ENCODE results near the gene KRT16. TPM values are rescaled to one million over a fixed set of nuclear protein-coding genes. Genes with fewer than 3 reads are reported as not detected.
"Not testable (repeated sequence)": the region's sequence is repeated elsewhere in the genome, so short reads cannot be mapped to it uniquely, and the experiment has no call there.

The KRT16 gene
- total and polyA plus RNA-seq, 2 donors (not counting 3 experiments of a cell fraction or from before 2014, with no cell fraction given), result not detected

DNA sequence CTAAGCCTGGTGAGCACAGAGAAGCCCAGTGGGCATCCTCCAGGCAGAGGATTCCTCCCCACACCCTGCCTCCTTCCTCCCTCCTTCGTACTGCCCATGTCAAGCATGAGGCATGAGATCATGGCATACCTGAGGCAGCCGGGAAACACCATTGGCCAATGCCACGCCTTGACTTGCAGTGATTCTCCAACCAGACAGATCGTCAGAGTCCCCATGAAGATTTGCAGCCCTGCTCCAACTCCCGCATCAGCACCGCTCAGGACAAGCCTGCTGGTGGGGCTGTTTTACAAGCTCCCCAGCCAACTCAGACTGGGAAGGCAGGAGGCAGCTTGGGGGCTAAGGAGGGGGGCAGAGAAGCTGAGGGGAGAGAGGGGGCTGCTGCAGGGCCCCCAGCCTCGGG lies 2.9 kb upstream of the KRT16 start:
- no peak for FAIRE-seq
- CTCF ChIA-PET, result no interaction called here

DNA sequence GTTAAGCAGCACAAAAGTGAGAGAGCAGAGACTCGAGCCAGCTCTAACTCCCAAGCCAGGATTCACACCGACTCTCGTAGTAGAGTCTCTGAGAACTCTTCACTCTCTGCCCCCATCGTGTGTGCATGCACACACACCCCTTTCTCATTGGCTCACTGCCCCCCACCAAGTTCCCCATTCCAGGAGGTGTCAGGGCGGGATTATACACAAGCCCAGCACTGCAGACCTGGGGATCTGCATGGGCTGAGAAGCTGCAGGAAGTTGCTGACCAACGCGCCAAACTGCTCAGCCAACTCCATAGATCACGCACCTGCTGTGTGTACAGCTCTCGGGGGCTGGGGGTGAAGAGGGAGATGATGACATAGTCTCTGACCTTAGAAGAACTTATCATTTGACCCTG lies 2.2 kb upstream of the KRT16 start:
- H3K9me1 ChIP-seq (replicated peaks; ENCODE audit: control insufficient read depth, extremely low read depth, insufficient read depth, low read length); H3K4me2 ChIP-seq (ENCODE audit: insufficient read depth, low read length); intact Hi-C loops (cut with micrococcal nuclease); BruUV-seq (replicated peaks); H4K20me1 ChIP-seq (replicated peaks; ENCODE audit: control insufficient read depth, extremely low read depth, insufficient read depth, low read length); dilution Hi-C loops (cut with MboI; ENCODE audit: extremely low pct_ligation_motif_present, low sequenced_read_pairs); H3K9me3 ChIP-seq (replicated peaks; ENCODE audit: control insufficient read depth, insufficient read depth, low read length); H3K4me3 ChIP-seq (replicated peaks in 1 of 3; ENCODE audit: insufficient read depth in 1 of 3, low read depth in 1 of 3, low read length in 3 of 3); H3K36me3 ChIP-seq (ENCODE audit: control insufficient read depth in 2 of 2, extremely low read depth in 1 of 2, insufficient read depth in 2 of 2, low read length in 2 of 2); DNase-seq (ENCODE audit: low read depth, low spot score); H3K27me3 ChIP-seq (ENCODE audit: control insufficient read depth in 2 of 2, insufficient read depth in 2 of 2, low read length in 2 of 2); POLR2A ChIA-PET; H3K27ac ChIP-seq (ENCODE audit: insufficient read depth, low read depth, low read length); CTCF ChIA-PET; H3K79me2 ChIP-seq (ENCODE audit: control insufficient read depth, insufficient read depth, low read length); H2AFZ ChIP-seq (ENCODE audit: low read depth, low read length); H3K4me1 ChIP-seq (ENCODE audit: control insufficient read depth, extremely low read depth, insufficient read depth, low read length); FAIRE-seq; H3K9ac ChIP-seq (replicated peaks; ENCODE audit: extremely low read depth, insufficient read depth, low read length): not testable (repeated sequence)

More for the DNA sequence above, 2.9 kb upstream of the KRT16 start:
- H3K4me1 ChIP-seq (ENCODE audit: control insufficient read depth, extremely low read depth, insufficient read depth, low read length), result no peaks in the 10 kb centered on the region
- no TSS peak for BruUV-seq (replicated peaks)
- no peaks in the 10 kb centered on the region for H3K9me1 ChIP-seq (replicated peaks; ENCODE audit: control insufficient read depth, extremely low read depth, insufficient read depth, low read length)
- dilution Hi-C loops (cut with MboI; ENCODE audit: extremely low pct_ligation_motif_present, low sequenced_read_pairs), result no loop called here
- no peak overlapping the region for H3K27ac ChIP-seq (ENCODE audit: insufficient read depth, low read depth, low read length)
- H2AFZ ChIP-seq (ENCODE audit: low read depth, low read length), result no peak overlapping the region
- intact Hi-C loops (cut with micrococcal nuclease), result no loop called here
- TF ChIP-seq POLR2A (IDR thresholded peaks at IDR 0.05; ENCODE audit: low read depth, low read length) (no peak), GATA2 (IDR thresholded peaks at IDR 0.05; ENCODE audit: insufficient read depth, insufficient read length, low read depth, low read length) (no peak), MYC (IDR thresholded peaks at IDR 0.05; ENCODE audit: low read depth, low read length) (no peak), JUN (IDR thresholded peaks at IDR 0.05; ENCODE audit: borderline replicate concordance, insufficient read depth, insufficient read length, low read depth) (no peak), FOS (IDR thresholded peaks at IDR 0.05; ENCODE audit: borderline replicate concordance, insufficient read depth, low read length) (no peak), EZH2 (IDR thresholded peaks at IDR 0.05; ENCODE audit: borderline replicate concordance, low read depth, low read length, severe bottlenecking) (no peak), POLR2AphosphoS5 (IDR thresholded peaks at IDR 0.05; ENCODE audit: insufficient read depth, low read depth, low read length) (no peak)
- TF ChIP-seq, protein P1, sequence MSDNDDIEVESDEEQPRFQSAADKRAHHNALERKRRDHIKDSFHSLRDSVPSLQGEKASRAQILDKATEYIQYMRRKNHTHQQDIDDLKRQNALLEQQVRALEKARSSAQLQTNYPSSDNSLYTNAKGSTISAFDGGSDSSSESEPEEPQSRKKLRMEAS (IDR thresholded peaks at IDR 0.05; ENCODE audit: insufficient read depth, insufficient read length), result no peak
- TF ChIP-seq, protein P2, sequence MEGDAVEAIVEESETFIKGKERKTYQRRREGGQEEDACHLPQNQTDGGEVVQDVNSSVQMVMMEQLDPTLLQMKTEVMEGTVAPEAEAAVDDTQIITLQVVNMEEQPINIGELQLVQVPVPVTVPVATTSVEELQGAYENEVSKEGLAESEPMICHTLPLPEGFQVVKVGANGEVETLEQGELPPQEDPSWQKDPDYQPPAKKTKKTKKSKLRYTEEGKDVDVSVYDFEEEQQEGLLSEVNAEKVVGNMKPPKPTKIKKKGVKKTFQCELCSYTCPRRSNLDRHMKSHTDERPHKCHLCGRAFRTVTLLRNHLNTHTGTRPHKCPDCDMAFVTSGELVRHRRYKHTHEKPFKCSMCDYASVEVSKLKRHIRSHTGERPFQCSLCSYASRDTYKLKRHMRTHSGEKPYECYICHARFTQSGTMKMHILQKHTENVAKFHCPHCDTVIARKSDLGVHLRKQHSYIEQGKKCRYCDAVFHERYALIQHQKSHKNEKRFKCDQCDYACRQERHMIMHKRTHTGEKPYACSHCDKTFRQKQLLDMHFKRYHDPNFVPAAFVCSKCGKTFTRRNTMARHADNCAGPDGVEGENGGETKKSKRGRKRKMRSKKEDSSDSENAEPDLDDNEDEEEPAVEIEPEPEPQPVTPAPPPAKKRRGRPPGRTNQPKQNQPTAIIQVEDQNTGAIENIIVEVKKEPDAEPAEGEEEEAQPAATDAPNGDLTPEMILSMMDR (IDR thresholded peaks at IDR 0.05; ENCODE audit: extremely low read depth in 1 of 2, insufficient read depth in 1 of 2, low read depth in 1 of 2, low read length in 2 of 2), result no peak
- POLR2A ChIA-PET, result no interaction called here
- no peaks in the 10 kb centered on the region for H3K9me3 ChIP-seq (replicated peaks; ENCODE audit: control insufficient read depth, insufficient read depth, low read length)
- H3K9ac ChIP-seq (replicated peaks; ENCODE audit: extremely low read depth, insufficient read depth, low read length), result no peak overlapping the region
- H3K79me2 ChIP-seq (ENCODE audit: control insufficient read depth, insufficient read depth, low read length), result no peaks in the 10 kb centered on the region
- no peak overlapping the region for H3K4me2 ChIP-seq (ENCODE audit: insufficient read depth, low read length)
- DNase-seq (ENCODE audit: low read depth, low spot score), result no peak
- H3K4me3 ChIP-seq (replicated peaks in 1 of 3; ENCODE audit: insufficient read depth in 1 of 3, low read depth in 1 of 3, low read length in 3 of 3), result no peak overlapping the region
- no peaks in the 10 kb centered on the region for H3K36me3 ChIP-seq (ENCODE audit: control insufficient read depth in 2 of 2, extremely low read depth in 1 of 2, insufficient read depth in 2 of 2, low read length in 2 of 2)
- no peaks in the 10 kb centered on the region for H4K20me1 ChIP-seq (replicated peaks; ENCODE audit: control insufficient read depth, extremely low read depth, insufficient read depth, low read length)
- H3K27me3 ChIP-seq (ENCODE audit: control insufficient read depth in 2 of 2, insufficient read depth in 2 of 2, low read length in 2 of 2), result no peaks in the 10 kb centered on the region
